PC-3 (cell line): ENCODE measurements around the gene RAB14.

Experiments used
- EZH2 ChIP-seq: fragments of 300-600 bp; sonication (generic); IDR thresholded peaks from one replicate; pipeline ENCODE4 v1.6.1; 2017; ENCODE audit warnings: antibody characterized with exemption, mild to moderate bottlenecking, low read length; ENCODE audit not compliant: unreplicated experiment
- EZH2phosphoT487 ChIP-seq: fragments of 300-600 bp; sonication (generic); IDR thresholded peaks from 2 replicates; pipeline ENCODE4 v1.6.1; 2018; ENCODE audit warnings: mild to moderate bottlenecking, antibody characterized with exemption, low read length, borderline replicate concordance
- TF ChIP-seq, protein P1 (sequence below): fragments of 300-600 bp; sonication (generic); conservative IDR thresholded peaks from 2 replicates; pipeline ENCODE4 v1.5.1; 2017; ENCODE audit warnings: antibody characterized with exemption, low read depth, mild to moderate bottlenecking, low read length

DNA sequence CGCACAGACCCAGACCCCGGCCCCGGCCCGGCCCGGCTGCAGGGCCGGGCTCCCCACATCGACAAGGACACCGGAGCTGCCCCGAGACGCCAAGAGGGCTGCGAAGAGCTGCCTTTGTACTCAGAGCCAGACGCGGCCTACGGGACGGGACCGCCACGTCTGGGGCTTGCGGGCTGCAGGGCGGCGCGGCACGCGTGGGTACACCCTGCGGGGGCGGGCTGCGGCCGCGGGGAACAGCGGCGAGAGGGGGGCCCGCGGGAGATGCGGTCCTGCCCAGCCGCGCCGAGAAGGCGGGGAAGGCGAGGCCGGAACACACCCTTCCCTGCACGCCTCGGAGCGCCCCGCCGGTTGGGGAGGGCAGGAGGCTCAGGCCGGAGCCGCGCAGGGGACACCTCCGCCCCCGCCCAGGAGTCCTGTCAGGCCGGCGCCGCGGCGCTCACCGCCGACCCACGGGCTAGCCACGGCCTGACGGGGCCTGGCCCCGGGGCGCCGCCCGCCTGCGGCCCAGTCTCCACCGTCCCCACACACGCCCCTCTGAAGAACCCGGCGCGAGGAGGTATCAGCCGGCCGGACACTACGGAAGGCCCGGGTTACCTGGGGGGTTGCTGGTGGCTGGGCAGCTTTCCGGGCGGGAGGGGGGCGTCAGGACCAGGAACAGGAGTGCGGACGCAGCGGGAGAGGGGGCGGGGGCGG, 478 bp downstream of the RAB14 start:
- TF ChIP-seq, protein P1, sequence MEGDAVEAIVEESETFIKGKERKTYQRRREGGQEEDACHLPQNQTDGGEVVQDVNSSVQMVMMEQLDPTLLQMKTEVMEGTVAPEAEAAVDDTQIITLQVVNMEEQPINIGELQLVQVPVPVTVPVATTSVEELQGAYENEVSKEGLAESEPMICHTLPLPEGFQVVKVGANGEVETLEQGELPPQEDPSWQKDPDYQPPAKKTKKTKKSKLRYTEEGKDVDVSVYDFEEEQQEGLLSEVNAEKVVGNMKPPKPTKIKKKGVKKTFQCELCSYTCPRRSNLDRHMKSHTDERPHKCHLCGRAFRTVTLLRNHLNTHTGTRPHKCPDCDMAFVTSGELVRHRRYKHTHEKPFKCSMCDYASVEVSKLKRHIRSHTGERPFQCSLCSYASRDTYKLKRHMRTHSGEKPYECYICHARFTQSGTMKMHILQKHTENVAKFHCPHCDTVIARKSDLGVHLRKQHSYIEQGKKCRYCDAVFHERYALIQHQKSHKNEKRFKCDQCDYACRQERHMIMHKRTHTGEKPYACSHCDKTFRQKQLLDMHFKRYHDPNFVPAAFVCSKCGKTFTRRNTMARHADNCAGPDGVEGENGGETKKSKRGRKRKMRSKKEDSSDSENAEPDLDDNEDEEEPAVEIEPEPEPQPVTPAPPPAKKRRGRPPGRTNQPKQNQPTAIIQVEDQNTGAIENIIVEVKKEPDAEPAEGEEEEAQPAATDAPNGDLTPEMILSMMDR: no peak
- no peak for TF ChIP-seq EZH2
- no peak for TF ChIP-seq EZH2phosphoT487
